GM12874 (cell line): ENCODE measurements around the gene GTF2F2.

Experiments
- CTCF ChIP-seq: IDR thresholded peaks from 2 replicates; pipeline ENCODE4 v1.5.1; 2011; ENCODE audit warnings: low read depth, mild to moderate bottlenecking, control low read depth, low read length, moderate library complexity; ENCODE audit not compliant: insufficient read depth

GTF2F2 gene

GRCh38 chr13:45122941-45123340 is 2.6 kb downstream of the GTF2F2 start:
- no peak for TF ChIP-seq CTCF

GRCh38 chr13:45132369-45133064 is 12.2 kb downstream of the GTF2F2 start:
- no peak for TF ChIP-seq CTCF

GRCh38 chr13:45133396-45134118 is 13.2 kb downstream of the GTF2F2 start:
- no peak for TF ChIP-seq CTCF

GRCh38 chr13:45136741-45137504 is 16.6 kb downstream of the GTF2F2 start:
- no peak for TF ChIP-seq CTCF

- no peak for TF ChIP-seq CTCF
Observed at GRCh38 chr13:45137526-45137925, 17.2 kb downstream of the GTF2F2 start.

- TF ChIP-seq CTCF, result no peak
Observed at GRCh38 chr13:45138282-45138681, 18.0 kb downstream of the GTF2F2 start.

- TF ChIP-seq CTCF, result no peak
Observed at GRCh38 chr13:45141369-45141768, 21.1 kb downstream of the GTF2F2 start.
